SH-SY5Y (cell line): ENCODE data around the gene LRP8.

Source experiments
- GATA2 ChIP-seq: IDR thresholded peaks from 2 replicates; pipeline ENCODE4 v1.6.1; 2011; ENCODE audit warnings: mild to moderate bottlenecking, low read depth, low read length
- GATA3 ChIP-seq: IDR thresholded peaks from 2 replicates; pipeline ENCODE4 v1.6.1; 2011; ENCODE audit warnings: low read depth, mild to moderate bottlenecking, low read length, moderate library complexity

GRCh38 chr1:53298045-53298637 is 29.7 kb downstream of the LRP8 start:
- no peak for TF ChIP-seq GATA2
- no peak for TF ChIP-seq GATA3
